CD4-positive, alpha-beta T cell treated with Interleukin-6 for 4 hours (primary cell): Measurements from ENCODE around the gene MYH7B.

Experiments
- DNase-seq: peaks from one replicate; pipeline ENCODE4 v3.0.0-alpha.2; 2020; ENCODE audit warnings: mixed read lengths

The MYH7B gene

DNA sequence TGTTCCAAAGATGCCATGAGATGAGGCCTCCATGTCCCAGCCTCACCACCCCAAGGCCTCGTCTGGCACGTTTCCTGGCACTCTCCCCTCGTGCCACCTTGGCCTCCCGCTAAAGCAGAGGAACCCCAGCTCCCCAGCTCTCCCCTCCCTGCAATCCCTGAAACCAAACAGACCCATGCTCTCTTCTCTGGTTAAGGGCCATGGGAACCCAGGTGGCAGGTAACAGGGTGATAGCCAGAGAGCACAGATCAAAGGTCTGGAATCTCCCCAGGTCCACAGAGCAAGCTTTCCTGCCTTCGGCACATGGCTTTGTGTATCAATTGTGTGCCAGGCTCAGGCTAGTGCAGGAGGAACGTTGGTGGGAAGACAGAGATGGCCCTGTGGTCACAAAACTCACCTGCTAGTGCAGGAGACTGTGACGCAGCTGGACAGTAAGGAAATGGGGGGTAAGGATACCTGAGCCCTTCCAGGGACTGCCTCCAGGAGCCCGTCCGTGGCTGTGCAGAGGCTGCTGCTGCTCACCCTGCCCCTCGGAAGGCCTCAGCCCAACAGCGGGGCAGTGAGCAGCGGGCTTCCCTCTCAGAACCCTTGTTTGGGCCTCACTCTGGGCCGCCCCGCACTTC lies 39.0 kb downstream of the MYH7B start:
- no peak for DNase-seq

DNA sequence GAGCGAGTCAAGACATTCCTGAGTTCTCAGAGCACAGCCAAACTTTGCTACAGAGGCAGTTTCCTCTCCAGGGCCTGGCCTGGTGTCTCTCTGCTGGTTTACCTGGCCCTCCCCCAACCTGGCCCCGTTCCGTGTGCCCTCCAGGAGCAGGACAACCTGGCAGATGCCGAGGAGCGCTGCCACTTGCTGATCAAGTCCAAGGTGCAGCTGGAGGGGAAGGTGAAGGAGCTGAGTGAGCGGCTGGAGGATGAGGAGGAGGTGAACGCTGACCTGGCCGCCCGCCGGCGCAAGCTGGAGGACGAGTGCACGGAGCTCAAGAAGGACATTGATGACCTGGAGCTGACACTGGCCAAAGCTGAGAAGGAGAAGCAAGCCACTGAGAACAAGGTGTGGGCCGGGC lies 39.5 kb downstream of the MYH7B start:
- no peak for DNase-seq

- no peak for DNase-seq
Observed at GRCh38 chr20:34995696-34996095, 40.0 kb downstream of the MYH7B start.

- no peak for DNase-seq
Observed at GRCh38 chr20:34996243-34997028, 40.8 kb downstream of the MYH7B start.

GRCh38 chr20:34997131-34997561 lies 41.5 kb downstream of the MYH7B start:
- DNase-seq = no peak

GRCh38 chr20:34997774-34998173 lies 42.1 kb downstream of the MYH7B start:
- DNase-seq = no peak

- DNase-seq = no peak
Observed at GRCh38 chr20:34998331-34998950, 42.8 kb downstream of the MYH7B start.

- no peak for DNase-seq
Observed at GRCh38 chr20:34999021-34999451, 43.4 kb downstream of the MYH7B start.

DNA sequence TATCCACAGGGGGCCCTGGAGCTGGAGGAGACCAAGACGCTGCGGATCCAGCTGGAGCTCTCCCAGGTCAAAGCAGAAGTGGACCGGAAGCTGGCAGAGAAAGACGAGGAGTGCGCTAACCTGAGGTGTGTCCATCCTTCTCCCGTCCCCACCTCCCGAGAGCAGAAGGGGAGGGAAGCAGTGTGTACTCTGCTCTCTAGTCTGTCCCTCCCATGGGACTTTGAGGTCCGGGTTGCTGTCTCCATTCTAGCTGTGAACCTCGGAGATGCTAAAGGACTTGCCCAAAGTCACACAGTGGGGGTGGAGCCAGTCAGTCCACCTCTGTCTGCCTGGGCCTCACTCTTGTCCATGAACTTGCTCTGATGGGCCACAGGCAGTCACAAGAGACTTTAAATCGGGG lies 44.1 kb downstream of the MYH7B start:
- no peak for DNase-seq

- no peak for DNase-seq
Observed at GRCh38 chr20:35000311-35000921, 44.7 kb downstream of the MYH7B start.

DNA sequence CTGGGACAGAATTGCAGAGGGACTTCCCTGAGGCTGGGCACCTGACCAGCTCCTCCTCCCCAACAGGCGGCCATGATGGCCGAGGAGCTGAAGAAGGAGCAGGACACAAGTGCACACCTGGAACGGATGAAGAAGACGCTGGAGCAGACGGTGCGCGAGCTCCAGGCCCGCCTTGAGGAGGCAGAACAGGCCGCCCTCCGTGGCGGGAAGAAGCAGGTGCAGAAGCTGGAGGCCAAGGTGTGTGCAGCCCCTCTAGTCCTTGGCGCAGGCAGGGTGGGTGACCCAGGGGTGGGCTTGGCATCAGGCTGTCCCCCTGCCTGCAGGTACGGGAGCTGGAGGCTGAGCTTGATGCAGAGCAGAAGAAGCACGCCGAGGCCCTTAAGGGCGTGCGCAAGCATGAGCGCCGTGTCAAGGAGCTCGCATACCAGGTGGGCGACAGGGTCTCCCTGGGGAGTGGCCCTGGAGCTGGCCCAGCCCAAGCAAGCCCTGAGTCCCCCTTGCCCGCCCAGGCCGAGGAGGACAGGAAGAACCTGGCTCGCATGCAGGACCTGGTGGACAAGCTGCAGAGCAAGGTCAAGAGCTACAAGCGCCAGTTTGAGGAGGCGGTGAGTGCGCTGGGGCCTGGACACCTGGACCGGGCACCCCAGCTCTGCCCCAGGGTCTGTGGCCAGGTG lies 45.4 kb downstream of the MYH7B start:
- DNase-seq = no peak

DNA sequence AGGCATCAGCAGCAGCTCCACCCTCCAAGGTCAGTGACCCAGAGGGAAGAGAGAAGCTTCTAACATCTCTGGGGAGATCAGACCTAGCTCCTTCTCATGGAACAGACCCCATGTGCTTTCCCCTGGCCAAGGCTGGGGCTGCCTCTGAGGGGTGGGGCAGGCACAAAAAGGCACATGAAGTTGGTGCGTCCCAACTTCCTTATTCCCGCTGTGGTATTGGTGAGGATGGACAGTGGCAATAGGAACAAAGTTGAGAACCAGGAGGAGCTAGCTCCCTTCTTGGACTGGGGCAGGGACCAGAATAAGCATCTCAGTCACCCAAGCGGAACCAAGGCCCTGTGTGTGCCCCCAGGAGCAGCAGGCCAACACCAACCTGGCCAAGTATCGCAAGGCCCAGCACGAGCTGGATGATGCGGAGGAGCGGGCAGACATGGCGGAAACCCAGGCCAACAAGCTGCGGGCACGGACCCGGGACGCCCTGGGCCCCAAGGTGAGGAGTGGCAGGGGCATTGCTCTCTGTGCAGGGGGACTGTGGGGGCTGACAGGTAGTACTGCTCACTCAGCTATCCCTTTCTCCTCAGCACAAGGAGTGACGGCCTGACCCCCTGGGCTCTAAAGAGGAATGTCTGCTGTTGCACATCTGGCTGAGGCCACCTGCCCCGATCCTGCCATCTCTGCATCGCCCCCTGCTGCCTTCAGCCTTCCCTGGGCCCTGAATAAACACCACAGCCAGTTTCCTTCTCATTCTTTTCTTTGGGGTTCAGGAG lies 46.1 kb downstream of the MYH7B start:
- DNase-seq = no peak

GRCh38 chr20:35002426-35003210 lies 47.0 kb downstream of the MYH7B start:
- no peak for DNase-seq

- no peak for DNase-seq
Observed at GRCh38 chr20:35003211-35004031, 47.8 kb downstream of the MYH7B start.

- DNase-seq = no peak
Observed at GRCh38 chr20:35004051-35004725, 48.5 kb downstream of the MYH7B start.

- DNase-seq = no peak
Observed at GRCh38 chr20:35004749-35005462, 49.2 kb downstream of the MYH7B start.
